Neural progenitor cell (in vitro differentiated cells): ENCODE data around the gene KCNQ1. TPM values are rescaled to one million over a fixed set of nuclear protein-coding genes. Genes with fewer than 3 reads are reported as not detected.

ENCODE experiments used
- DNase-seq: peaks from one replicate; pipeline ENCODE4 v3.0.0-alpha.2; 2016; ENCODE audit warnings: low spot score
- H2AFZ ChIP-seq: fragments of 200-600 bp; sonication (generic); replicated peaks from 2 replicates; pipeline ENCODE4 v1.6.1; 2016; ENCODE audit warnings: antibody characterized with exemption
- H3F3A ChIP-seq: fragments of 200-600 bp; sonication (generic); 2 replicates; pipeline ENCODE4 v1.6.1; 2016; ENCODE audit warnings: antibody characterized with exemption, low read depth
- H3K27ac ChIP-seq: fragments of 200-600 bp; sonication (generic); 2 replicates; pipeline ENCODE4 v1.5.1; 2016; ENCODE audit warnings: mild to moderate bottlenecking
- H3K27me3 ChIP-seq: fragments of 200-600 bp; sonication (generic); 2 replicates; pipeline ENCODE4 v1.6.1; 2016; ENCODE audit warnings: mild to moderate bottlenecking, moderate library complexity
- H3K36me3 ChIP-seq: fragments of 200-600 bp; sonication (generic); 2 replicates; pipeline ENCODE4 v1.5.1; 2016
- H3K4me1 ChIP-seq: fragments of 200-600 bp; sonication (generic); 2 replicates; pipeline ENCODE4 v1.6.1; 2016; ENCODE audit warnings: mixed run types
- H3K4me2 ChIP-seq: fragments of 200-600 bp; sonication (generic); 2 replicates; pipeline ENCODE4 v1.6.1; 2016
- H3K4me3 ChIP-seq: fragments of 200-600 bp; sonication (generic); 2 replicates; pipeline ENCODE4 v1.5.1; 2016
- H3K79me2 ChIP-seq: fragments of 200-600 bp; sonication (generic); 2 replicates; pipeline ENCODE4 v1.6.1; 2016; ENCODE audit warnings: low read depth
- H3K9ac ChIP-seq: fragments of 200-600 bp; sonication (generic); 2 replicates; pipeline ENCODE4 v1.6.1; 2016
- H3K9me3 ChIP-seq: fragments of 200-600 bp; sonication (generic); 2 replicates; pipeline ENCODE4 v1.5.1; 2016; ENCODE audit warnings: low read depth
- H4K20me1 ChIP-seq: fragments of 200-600 bp; sonication (generic); 2 replicates; pipeline ENCODE4 v1.6.1; 2016; ENCODE audit warnings: low read depth
- H3K27ac Mint-ChIP-seq: 3 replicates; pipeline ENCODE4 v1.8.0; 2021; ENCODE audit warnings: mixed read lengths
- H3K27me3 Mint-ChIP-seq: 2 replicates; pipeline ENCODE4 v1.8.0; 2022; ENCODE audit warnings: low read depth, mild to moderate bottlenecking, inconsistent platforms, moderate library complexity, mixed read lengths; ENCODE audit not compliant: insufficient read depth
- H3K36me3 Mint-ChIP-seq: 3 replicates; pipeline ENCODE4 v1.8.0; 2021; ENCODE audit warnings: mixed read lengths
- H3K4me1 Mint-ChIP-seq: 3 replicates; pipeline ENCODE4 v1.8.0; 2021; ENCODE audit warnings: mixed read lengths
- H3K4me3 Mint-ChIP-seq: 3 replicates; pipeline ENCODE4 v1.8.0; 2021; ENCODE audit warnings: mild to moderate bottlenecking, moderate library complexity, mixed read lengths
- H3K9me3 Mint-ChIP-seq: 3 replicates; pipeline ENCODE4 v1.8.0; 2020; ENCODE audit warnings: mixed read lengths
- CTCF ChIP-seq: fragments of 200-600 bp; sonication (generic); IDR thresholded peaks from 2 replicates; pipeline ENCODE4 v1.5.1; 2017; ENCODE audit warnings: antibody characterized with exemption, mild to moderate bottlenecking
- EZH2 ChIP-seq: fragments of 200-600 bp; sonication (generic); IDR thresholded peaks from 2 replicates; pipeline ENCODE4 v1.6.1; 2017; ENCODE audit warnings: antibody characterized with exemption, mild to moderate bottlenecking, moderate library complexity
- EZH2phosphoT487 ChIP-seq: fragments of 200-600 bp; sonication (generic); IDR thresholded peaks from 2 replicates; pipeline ENCODE4 v1.6.1; 2017; ENCODE audit warnings: antibody characterized with exemption
- total RNA-seq: library from RNA; depleted of rRNA; stranded (reverse); fragments of >200 nt; gene quantifications from 2 replicates; pipeline ENCODE4 v1.2.3, GENCODE V29; 2015; ENCODE audit warnings: low replicate concordance

The KCNQ1 gene
- total RNA-seq, 1 donor from 2014 or later = 0.11 TPM

- H3K9me3 Mint-ChIP-seq = no peaks in the 10 kb centered on the region
- Histone ChIP-seq H2AFZ (no peak overlapping the region), H3K27ac (no peak overlapping the region), H3K9me3 (no peaks in the 10 kb centered on the region), H3F3A (no peaks in the 10 kb centered on the region), H4K20me1 (no peaks in the 10 kb centered on the region), H3K36me3 (no peaks in the 10 kb centered on the region), H3K79me2 (no peaks in the 10 kb centered on the region), H3K4me3 (no peak overlapping the region), H3K27me3 (peaks cover 63% of the 10 kb centered on the region), H3K4me2 (no peak overlapping the region), H3K4me1 (no peaks in the 10 kb centered on the region), H3K9ac (no peak overlapping the region)
- no peak for DNase-seq
- H3K4me1 Mint-ChIP-seq = no peaks in the 10 kb centered on the region
- no peak overlapping the region for H3K27ac Mint-ChIP-seq
- peaks cover 5% of the 10 kb centered on the region for H3K27me3 Mint-ChIP-seq
- no peaks in the 10 kb centered on the region for H3K36me3 Mint-ChIP-seq
- TF ChIP-seq EZH2phosphoT487 (no peak), EZH2 (no peak), CTCF (no peak)
- no peak overlapping the region for H3K4me3 Mint-ChIP-seq
Measured at GRCh38 chr11:2466869-2467694, 22.3 kb downstream of the KCNQ1 start.

GRCh38 chr11:2467695-2468055 is 22.9 kb downstream of the KCNQ1 start:
- H3K27me3 Mint-ChIP-seq = peaks cover 9% of the 10 kb centered on the region
- no peaks in the 10 kb centered on the region for H3K36me3 Mint-ChIP-seq

GRCh38 chr11:2468363-2469235 is 23.8 kb downstream of the KCNQ1 start:
- H3K9me3 ChIP-seq = no peaks in the 10 kb centered on the region
- Mint-ChIP-seq H3K27me3 (peaks cover 9% of the 10 kb centered on the region), H3K4me3 (no peak overlapping the region), H3K36me3 (no peaks in the 10 kb centered on the region), H3K4me1 (no peaks in the 10 kb centered on the region), H3K27ac (peak overlapping the region; percentile 50), H3K9me3 (no peaks in the 10 kb centered on the region)
- H4K20me1 ChIP-seq = no peaks in the 10 kb centered on the region
- no peak for TF ChIP-seq EZH2phosphoT487
- no peak for TF ChIP-seq CTCF
- no peak for TF ChIP-seq EZH2
- H3K27me3 ChIP-seq = peaks cover 66% of the 10 kb centered on the region
- H3K4me3 ChIP-seq = no peak overlapping the region
- no peaks in the 10 kb centered on the region for H3K4me1 ChIP-seq
- no peak overlapping the region for H3K4me2 ChIP-seq
- H2AFZ ChIP-seq = no peak overlapping the region
- H3F3A ChIP-seq = no peaks in the 10 kb centered on the region
- H3K36me3 ChIP-seq = no peaks in the 10 kb centered on the region
- H3K27ac ChIP-seq = no peak overlapping the region
- no peaks in the 10 kb centered on the region for H3K79me2 ChIP-seq
- no peak for DNase-seq
- no peak overlapping the region for H3K9ac ChIP-seq

More at GRCh38 chr11:2467695-2468055, 22.9 kb downstream of the KCNQ1 start:
- H2AFZ ChIP-seq = no peak overlapping the region
- no peaks in the 10 kb centered on the region for H3K79me2 ChIP-seq
- H3K36me3 ChIP-seq = no peaks in the 10 kb centered on the region
- Mint-ChIP-seq H3K27ac (no peak overlapping the region), H3K4me1 (no peaks in the 10 kb centered on the region), H3K4me3 (no peak overlapping the region), H3K9me3 (no peaks in the 10 kb centered on the region)
- H3K4me3 ChIP-seq = no peak overlapping the region
- H3K27me3 ChIP-seq = peaks cover 63% of the 10 kb centered on the region
- H3K9ac ChIP-seq = no peak overlapping the region
- H4K20me1 ChIP-seq = no peaks in the 10 kb centered on the region
- DNase-seq = no peak
- H3K4me2 ChIP-seq = no peak overlapping the region
- TF ChIP-seq EZH2phosphoT487 (no peak), EZH2 (no peak), CTCF (no peak)
- no peaks in the 10 kb centered on the region for H3F3A ChIP-seq
- no peaks in the 10 kb centered on the region for H3K9me3 ChIP-seq
- no peaks in the 10 kb centered on the region for H3K4me1 ChIP-seq
- H3K27ac ChIP-seq = no peak overlapping the region
